GM21381 (cell line): Measurements from ENCODE around the gene IRF3.
A peak's percentile ranks its signal among the peaks of the same experiment; 100 is the strongest.

Source experiments
- ATAC-seq: cut with Tn5 transposase; IDR thresholded peaks from one replicate; pipeline ENCODE4 v1.9.1; 2021; ENCODE audit warnings: mild to moderate bottlenecking, moderate library complexity; ENCODE audit not compliant: unreplicated experiment

IRF3 gene

DNA sequence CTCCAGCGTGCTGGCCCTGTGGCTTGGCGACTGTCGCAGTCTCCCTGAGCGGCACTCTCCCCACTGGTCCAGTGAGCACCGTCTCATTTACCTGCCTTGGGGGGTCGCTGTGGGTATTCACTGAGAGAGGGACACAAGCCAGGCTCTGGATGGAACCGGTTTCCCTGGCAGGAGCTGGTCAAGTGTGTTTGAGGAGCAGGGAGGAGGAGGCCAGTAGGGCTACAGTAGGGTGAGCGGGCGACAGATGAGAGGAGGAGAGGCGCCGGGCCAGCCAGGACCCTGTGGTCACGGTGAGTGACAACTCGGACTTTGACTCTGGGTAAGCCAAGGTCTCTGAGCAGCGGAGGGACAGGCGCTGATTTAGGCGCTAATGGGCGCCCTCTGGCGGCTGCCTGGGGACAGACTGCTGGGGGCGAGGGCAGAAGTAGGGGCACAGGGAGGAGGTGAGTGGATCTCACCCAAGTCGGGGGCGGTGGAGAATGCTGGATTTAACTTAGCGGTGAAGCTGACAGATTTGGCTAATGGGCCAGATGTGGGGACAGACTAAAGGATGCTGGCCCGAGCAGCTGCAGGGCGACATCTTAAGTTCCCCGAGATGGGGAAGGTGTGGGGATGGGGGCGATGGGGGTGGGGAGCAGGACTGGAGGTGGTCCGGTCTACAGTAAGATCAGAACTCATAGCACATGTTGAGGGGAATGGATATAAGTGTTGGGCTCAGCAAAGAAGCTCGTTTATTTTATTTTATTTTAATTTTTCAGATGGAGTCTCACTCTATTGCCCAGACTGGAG, 6.7 kb upstream of the IRF3 start:
- no peak for ATAC-seq

DNA sequence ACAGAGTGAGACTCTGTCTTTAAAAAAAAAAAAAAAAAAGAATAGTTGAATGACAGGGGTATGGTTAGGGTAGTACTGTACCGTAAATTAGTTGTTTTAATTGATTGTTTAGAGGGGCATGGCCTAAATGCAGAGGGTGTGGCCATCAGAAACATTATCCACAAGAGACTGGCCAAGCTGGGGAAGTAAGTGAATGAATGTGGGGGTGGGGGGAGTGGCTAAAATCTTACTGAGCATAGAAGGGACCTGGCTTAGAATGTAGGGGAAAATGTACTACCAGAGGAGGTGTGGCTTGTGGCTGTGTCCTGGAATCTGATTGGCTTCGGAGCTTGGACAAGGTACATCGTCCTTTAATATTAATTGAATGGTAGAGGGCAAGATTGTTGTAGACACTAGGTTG, 3.9 kb upstream of the IRF3 start:
- ATAC-seq: no peak

DNA sequence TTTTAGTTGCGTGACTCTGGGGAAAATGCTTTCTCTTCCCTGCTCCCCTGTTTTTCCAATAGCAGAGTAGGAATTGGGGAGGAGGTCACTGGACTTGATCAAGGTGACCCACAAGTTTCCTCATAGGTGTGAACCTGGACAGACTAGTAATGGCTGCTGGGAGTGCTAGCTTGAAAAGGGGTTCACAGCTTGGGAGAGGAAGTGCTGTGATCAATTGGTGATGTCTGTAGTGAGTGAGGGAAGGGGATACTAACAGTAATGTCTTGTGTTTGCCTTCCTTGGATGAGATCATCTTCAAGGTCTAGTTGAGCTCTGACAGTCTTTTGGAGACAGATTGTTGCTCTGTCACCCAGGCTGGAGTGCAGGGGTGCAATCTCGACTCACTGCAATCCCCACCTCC, 1.8 kb upstream of the IRF3 start:
- ATAC-seq: no peak

DNA sequence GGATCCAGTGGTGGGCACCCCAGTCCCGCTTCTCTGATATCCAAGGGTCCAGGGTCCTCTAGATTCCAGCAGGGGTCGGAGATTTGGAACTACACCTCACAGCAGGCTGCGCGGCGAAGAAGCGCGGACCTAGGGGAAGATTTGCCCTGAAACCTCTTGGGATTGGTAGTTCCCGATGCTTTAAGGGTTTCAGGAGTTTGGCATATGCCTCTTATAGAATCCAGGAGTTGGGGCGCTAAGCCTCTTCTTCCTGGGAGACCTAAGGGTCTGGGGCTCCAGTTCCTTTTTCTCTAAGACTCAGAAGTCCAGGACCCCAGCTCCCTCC, 425 bp upstream of the IRF3 start:
- ATAC-seq: peak; percentile 2

DNA sequence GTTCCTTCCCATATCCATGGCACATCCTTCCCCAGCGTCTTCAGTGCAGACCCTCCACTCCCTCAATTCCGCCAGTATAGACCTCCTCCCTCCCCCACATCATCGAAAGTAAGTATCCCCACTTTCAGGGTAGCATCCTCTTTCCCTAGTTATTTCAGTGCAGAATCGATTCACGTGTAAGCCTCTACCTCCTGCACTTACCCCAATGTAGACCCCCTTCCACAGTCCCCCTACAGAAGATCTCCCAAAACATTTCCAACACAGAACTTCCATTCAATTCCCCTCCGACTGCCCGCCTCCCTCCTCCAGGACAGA, 664 bp downstream of the IRF3 start:
- ATAC-seq: no peak

DNA sequence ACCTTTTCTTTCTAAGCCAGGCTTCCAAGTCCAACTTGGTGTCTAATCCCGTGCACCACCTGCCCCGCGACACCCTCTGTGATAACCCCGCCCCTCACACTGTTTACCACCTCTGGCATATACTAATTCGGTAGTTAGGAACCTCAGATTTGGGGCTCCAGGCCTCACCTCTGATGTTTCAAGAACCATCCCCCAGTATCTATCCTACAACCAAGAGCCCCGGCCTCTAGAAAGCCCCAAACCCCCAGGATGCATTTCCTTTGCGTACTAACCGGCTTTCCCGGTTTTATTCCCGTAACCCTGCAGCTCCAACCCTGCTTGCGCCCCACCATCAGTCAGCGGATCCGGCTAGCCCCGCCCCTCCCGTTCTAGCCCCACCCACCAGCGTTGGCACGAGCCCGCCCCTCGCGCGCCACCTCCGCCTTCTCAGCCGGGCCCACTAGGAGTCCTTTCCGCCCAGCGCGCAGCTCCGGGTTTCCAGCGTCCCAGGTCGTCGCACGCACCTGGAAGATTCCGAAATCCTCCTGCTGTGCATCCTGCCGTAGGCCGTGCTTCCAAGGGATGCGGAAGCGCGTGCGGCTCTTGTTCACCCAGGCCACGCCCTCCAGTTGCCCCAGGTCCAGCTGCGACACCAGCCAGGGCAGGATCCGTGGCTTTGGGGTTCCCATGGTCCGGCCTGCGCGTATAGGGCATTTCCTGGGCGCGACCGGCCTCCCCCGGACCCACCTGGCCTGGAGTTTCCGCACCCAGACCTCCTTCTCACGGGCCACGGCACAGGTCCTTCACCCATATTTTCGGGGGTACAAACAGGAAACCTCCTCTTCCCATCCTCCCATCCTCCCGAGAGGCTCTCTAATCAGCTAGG, 1.3 kb downstream of the IRF3 start:
- peak; percentile 36 for ATAC-seq

DNA sequence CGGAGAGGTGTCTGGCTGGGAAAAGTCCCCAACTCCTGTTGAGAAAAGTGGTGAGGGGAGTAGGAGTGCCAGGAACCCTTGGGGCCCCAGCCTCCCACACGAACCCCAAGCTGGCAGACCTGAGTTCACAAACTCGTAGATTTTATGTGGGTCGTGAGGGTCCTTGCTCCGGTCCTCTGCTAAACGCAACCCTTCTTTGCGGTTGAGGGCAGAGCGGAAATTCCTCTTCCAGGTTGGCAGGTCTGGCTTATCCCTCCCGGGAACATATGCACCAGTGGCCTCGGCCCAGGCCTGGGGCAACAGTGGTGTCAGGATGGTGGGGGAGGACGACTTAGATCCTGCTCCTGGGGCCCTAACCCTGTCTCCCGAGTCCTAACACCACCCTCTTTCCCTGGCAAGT, 2.4 kb downstream of the IRF3 start:
- ATAC-seq: no peak

DNA sequence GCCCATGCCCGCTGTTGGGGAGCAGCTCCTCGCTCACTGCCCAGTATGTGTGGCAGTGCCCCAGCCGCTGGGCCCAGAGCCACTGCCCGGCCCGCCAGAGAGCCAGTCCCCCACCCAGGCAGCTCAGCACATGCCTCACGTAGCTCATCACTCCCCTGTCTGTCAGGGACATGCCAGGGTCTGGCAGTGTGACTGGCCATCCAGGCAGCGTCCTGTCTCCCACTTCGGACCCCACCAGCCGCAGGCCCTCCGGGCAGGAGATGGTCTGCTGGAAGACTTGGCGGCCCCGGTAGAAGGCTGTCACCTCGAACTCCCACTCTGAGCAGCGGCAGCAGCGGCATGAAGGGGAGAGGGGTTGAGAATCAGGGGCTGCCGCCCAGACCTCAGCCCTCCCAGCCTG, 3.6 kb downstream of the IRF3 start:
- ATAC-seq: no peak

DNA sequence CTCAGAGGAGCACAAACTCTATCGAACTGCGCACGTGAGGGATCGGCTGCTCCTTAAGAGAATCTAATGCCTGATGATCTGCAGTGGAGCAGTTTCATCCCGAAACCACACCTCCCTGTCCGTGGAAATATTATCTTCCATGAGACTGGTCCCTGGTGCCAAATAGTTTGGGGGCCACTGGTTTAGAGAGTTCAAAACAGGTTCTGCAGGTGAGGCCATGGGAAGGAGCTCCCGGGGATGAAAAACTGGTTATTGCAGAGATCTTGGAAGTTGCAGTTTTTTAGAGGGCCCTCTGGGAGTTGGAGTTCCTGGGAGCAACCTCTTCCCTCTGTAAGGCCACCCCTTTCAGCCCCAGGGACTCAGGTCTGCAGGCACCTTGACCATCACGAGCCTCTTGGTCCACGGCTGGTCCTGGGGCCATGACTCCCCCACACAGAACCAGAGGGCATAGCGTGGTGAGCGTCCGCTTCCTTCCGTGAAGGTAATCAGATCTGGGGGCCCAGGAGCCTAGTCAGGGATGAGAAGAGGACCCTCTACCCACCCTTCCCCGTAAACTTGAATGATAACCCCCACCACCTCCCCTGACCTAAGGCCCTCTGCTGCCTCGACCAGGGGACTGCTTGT, 5.2 kb downstream of the IRF3 start:
- no peak for ATAC-seq

DNA sequence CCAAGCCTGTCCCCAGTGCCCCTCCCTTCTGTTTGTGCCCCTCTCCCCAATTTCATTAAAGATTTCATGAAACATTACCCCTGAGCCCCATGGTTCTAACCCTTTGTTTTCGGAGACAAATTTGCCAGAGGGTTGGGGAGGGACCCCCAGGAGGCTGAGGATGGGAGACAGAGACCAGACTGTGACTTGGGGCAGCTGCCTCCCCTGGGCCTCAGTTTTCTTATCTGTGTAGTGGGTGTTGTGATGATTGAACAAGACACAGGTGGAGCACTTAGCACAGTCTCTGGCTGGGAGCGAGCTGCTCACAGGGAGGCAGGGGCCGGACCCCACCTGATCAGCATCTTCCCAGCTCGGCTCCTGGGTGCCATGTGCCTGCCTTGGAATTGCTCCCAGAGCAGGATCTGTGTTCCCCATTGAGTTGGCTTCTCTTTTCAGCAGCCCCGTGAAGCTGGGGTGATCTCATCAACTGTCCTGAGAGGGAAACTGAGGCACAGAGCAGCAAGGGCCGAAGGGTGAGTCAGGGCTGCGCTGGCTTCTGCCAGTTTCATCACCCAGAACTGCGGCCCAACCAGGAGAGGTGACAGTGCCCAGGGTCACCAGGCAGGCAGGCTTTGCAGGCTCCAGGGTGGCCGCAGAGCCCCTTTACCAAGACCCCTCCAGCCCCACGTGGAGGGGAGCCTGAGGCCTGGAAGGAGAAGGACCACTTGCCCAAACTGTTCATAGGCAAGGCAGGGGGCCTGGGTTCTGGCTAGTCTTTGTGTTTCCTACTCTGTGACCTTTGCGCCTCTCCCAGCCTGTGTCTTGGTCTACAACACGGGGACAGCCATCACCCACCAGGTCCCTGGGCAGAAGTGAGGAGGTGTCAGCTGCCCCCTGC, 6.9 kb downstream of the IRF3 start:
- no peak for ATAC-seq

DNA sequence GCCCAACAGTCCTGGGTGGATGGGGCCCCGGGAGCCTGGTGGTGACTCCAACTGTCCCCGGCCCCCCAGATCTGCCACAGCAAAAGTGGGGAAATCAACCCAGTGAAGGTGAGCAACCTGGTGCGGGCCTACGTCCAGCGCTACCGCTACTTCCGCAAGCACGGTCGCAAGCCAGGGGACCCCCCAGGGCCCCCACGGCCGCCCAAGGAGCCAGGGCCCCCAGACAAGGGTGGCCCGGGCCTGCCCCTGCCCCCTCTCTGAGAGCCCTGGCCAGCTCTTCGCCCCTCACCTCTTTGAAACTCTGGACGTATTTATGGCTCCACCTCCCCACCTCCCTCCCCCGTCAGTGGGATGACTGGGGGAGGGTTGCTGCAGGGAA, 7.5 kb downstream of the IRF3 start:
- no peak for ATAC-seq

DNA sequence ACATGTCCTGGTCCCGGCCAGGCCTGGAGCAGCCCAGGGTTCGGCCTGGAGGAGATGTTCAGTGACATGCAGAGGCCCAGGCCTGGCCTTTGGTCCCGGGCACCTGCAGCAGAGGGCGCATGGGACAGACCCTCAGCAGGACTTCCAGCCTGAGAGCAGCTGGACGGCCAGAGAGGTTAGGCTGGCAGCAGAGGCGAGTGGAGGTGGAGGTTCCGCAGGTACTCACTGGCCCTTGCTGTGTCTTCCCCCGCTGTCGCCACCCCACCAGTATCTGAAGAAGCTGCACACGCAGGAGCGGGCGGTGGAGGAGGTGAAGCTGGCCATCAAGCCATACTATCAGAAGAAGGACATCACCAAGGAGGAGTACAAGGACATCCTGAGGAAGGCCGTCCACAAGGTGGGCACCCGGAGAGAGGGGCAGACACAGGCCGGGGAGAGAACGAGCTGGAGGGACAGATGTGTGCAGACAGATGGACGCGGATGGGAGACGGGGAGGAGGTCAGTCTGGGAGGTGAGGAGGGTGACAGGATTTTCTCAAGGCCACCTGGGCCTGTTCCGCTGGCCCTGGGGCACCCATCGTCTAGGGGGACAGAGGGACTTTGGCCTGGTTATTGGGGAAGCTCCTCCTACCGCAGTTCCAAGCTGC, 8.0 kb downstream of the IRF3 start:
- no peak for ATAC-seq

DNA sequence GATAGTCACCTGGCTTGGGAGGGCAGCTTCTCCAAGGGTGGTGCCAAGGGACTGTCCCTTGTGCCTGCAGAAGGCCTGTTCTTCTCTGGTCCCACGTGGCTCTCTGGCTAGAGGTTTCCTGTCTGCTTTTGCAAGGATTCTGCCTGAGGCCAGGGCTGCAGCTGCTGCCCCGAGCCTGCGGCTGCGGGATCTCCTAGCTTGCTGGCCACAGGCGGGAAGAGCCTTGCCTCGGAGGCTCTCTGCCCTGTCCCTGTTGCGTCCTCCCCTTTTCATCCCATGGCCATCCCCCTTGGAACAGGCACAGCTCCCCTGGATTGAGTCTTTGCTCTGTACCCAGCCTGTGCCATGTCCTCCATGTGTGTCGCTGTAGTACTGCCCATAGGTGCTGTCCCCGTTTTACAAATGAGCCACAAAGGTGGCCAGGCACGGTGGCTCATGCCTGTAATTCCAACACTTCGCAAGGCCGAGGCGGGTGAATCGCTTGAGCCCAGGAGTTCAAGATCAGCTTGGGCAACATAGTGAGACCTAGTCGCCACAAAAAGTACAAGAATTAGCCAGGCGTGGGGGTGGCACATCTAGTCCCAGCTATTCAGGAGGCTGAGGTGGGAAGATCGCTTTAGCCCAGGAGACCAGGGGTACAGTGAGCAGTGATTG, 9.1 kb downstream of the IRF3 start:
- ATAC-seq: no peak

DNA sequence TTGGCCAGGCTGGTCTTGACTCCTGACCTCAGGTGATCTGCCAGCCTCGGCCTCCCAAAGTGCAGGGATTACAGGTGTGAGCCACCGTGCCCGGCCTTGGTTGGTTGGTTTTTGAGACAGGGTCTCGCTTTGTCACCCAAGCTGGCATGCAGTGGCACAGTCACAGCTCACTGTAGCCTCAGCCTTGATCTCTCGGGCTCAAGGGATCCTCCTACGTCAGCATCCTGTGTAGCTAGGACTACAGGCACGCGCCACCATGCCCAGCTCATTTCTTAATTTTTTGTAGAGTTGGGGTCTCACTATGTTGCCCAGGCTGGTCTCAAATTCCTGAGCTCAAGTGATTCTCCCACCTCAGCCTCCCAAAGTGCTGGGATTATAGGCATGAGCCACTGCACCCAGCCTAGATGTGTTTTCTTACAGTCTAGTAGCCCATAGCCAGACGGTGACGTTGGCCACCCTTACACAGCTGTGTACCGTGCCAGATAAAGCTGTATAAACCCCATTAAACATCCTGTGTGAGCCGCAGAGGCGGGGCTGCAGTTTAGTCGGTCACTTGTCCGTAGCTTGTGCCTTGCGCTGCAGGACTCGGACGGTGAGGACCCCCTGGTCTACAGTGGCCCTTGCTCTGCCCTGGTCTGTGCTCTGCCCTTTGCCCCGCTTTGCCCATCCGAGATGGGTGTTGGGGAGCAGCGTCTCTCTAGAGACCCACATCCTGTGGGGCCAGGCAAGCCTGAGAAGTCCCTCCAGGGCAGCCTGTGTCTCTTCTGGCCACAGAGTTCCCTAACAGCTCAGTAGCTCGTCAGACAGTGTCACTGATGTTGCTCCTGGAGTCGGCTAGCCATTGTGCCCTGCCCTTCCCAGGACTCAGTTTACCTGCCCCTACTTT, 9.8 kb downstream of the IRF3 start:
- ATAC-seq: no peak

DNA sequence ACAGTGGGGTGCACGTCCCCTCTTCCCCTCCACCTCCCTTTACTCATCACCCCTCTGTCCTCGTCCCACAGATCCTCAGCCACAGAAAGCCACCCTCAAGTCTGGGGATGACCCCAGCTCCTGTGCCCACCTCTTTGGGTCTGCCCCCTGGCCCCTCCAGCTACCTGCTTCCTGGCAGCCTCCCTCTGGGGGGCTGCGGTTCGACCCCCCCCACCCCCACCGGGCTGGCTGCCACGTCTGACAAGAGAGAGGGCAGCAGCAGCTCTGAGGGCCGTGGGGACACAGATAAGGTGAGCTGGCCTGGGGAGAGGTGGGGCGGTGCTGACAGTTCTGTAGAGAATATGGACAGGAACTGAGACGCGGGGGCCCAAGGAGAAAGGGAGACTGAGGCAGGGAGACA, 11.1 kb downstream of the IRF3 start:
- no peak for ATAC-seq

DNA sequence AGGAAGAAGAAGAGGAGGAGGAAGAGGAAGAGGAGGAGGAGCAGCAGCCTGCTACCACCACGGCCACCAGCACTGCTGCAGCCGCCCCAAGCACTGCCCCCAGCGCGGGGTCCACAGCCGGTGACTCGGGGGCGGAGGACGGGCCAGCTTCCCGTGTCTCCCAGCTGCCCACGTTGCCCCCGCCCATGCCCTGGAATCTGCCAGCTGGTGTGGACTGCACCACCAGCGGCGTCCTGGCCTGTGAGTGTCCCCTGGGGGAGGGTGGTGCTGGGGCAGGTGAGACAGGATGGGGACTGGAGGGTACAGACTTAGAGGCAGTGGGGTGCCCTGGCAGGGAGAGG, 12.2 kb downstream of the IRF3 start:
- ATAC-seq: no peak

DNA sequence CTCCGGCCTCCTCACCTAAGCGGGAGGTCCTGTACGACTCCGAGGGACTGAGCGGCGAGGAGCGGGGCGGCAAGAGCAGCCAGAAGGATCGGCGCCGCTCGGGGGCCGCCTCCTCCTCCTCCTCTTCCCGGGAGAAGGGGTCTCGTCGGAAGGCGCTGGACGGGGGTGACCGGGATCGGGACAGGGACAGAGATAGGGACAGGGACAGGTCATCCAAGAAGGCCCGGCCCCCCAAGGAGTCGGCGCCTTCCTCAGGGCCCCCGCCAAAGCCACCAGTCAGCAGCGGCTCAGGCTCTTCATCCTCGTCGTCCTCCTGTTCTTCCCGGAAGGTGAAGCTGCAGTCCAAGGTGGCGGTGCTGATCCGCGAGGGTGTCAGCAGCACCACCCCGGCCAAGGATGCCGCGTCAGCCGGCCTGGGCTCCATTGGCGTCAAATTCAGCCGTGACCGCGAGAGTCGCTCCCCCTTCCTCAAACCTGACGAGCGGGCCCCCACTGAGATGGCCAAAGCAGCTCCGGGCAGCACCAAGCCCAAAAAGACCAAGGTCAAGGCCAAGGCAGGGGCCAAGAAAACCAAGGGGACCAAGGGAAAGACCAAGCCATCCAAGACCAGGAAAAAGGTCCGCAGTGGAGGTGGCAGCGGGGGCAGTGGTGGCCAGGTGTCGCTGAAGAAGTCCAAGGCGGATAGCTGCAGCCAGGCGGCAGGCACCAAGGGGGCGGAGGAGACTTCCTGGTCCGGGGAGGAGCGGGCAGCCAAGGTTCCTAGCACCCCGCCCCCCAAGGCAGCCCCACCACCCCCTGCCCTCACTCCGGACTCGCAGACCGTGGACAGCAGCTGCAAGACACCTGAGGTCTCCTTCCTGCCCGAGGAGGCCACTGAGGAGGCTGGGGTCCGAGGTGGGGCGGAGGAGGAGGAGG, 12.8 kb downstream of the IRF3 start:
- no peak for ATAC-seq

DNA sequence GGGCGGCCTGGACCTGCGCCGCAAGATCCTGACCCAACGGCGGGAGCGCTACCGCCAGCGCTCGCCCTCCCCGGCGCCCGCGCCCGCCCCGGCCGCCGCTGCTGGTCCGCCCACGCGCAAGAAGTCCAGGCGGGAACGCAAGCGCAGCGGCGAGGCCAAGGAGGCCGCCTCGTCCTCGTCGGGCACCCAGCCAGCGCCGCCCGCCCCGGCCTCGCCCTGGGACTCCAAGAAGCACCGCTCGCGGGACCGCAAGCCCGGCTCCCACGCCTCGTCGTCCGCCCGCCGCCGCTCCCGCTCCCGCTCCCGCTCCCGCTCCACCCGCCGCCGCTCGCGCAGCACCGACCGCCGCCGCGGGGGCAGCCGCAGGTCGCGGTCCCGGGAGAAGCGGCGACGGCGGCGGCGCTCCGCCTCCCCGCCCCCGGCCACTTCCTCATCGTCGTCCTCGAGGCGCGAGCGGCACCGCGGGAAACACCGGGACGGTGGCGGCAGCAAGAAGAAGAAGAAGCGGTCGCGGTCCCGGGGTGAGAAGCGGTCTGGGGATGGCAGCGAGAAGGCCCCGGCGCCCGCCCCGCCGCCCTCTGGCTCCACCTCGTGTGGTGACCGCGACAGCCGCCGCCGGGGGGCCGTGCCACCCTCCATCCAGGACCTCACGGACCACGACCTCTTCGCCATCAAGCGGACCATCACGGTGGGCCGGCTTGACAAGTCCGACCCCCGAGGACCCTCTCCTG, 13.7 kb downstream of the IRF3 start:
- no peak for ATAC-seq
